Neural progenitor cell (in vitro differentiated cells): Measurements from ENCODE around the gene METRN.

Source experiments
- CTCF ChIP-seq: fragments of 200-600 bp; sonication (generic); IDR thresholded peaks from 2 replicates; pipeline ENCODE4 v1.5.1; 2017; ENCODE audit warnings: antibody characterized with exemption, mild to moderate bottlenecking
- EZH2 ChIP-seq: fragments of 200-600 bp; sonication (generic); IDR thresholded peaks from 2 replicates; pipeline ENCODE4 v1.6.1; 2017; ENCODE audit warnings: antibody characterized with exemption, mild to moderate bottlenecking, moderate library complexity

GRCh38 chr16:741986-742629 is 27.2 kb downstream of the METRN start:
- TF ChIP-seq CTCF = no peak
- TF ChIP-seq EZH2 = no peak
